Cardiac atrium fibroblast (primary cell): ENCODE data around the gene ATAD3B. TPM values are rescaled to one million over a fixed set of nuclear protein-coding genes. Genes with fewer than 3 reads are reported as not detected.

Experiments
- total RNA-seq: library from RNA; depleted of rRNA; stranded (reverse); fragments of >200 nt; gene quantifications from 2 replicates; pipeline ENCODE4 v1.2.3, GENCODE V29; 2015

ATAD3B gene, protein sequence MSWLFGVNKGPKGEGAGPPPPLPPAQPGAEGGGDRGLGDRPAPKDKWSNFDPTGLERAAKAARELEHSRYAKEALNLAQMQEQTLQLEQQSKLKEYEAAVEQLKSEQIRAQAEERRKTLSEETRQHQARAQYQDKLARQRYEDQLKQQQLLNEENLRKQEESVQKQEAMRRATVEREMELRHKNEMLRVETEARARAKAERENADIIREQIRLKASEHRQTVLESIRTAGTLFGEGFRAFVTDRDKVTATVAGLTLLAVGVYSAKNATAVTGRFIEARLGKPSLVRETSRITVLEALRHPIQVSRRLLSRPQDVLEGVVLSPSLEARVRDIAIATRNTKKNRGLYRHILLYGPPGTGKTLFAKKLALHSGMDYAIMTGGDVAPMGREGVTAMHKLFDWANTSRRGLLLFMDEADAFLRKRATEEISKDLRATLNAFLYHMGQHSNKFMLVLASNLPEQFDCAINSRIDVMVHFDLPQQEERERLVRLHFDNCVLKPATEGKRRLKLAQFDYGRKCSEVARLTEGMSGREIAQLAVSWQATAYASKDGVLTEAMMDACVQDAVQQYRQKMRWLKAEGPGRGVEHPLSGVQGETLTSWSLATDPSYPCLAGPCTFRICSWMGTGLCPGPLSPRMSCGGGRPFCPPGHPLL
- total RNA-seq, result 15.7 and 19.9 TPM in 2 replicates

GRCh38 chr1:1471389-1472052 lies at the start of gene ATAD3B:
Gene ATAD3B (plus strand): TSS chr1:1471765. CDS start chr1:1471885, 120 bp downstream.

GRCh38 chr1:1435106-1435903 lies 36.3 kb upstream of the ATAD3B start, which contains the start of gene VWA1:
Gene VWA1 (plus strand): TSS chr1:1435690. CDS start chr1:1435749, 59 bp downstream.

DNA sequence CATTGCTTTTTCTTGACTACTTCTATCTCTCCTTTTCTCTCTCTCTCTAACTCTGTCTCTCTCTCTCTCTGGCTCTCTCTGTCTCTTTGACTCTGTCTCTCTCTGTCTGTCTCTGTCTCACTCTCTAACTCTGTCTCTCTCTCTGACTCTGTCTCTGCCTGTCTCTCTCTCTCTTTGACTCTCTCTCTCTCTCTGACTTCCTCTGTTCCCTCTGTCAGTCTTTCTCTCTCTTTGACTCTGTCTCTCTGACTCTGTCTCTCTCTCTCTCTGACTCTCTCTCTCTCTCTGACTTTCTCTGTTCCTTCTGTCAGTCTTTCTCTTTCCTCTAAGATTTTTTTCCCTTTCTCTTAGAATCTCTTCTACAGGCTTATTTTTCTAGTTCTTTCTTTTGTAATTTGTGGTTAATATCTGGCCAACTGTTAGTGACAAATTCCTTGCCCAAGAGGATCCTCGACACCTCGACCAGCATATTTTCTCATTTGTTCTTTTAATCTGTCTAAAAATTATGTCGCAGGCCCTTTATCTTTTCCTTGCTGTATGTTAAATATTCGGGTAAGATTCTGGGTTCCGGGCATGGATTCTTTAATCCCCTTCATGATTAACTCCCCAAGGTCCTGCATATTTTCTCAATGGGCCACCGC lies 22.3 kb upstream of the ATAD3B start, which contains the start of gene ATAD3C:
Gene ATAD3C (plus strand): TSS at position 591 of the 641 bp plus-strand sequence. CDS start 995 bp downstream, outside the sequence.

DNA sequence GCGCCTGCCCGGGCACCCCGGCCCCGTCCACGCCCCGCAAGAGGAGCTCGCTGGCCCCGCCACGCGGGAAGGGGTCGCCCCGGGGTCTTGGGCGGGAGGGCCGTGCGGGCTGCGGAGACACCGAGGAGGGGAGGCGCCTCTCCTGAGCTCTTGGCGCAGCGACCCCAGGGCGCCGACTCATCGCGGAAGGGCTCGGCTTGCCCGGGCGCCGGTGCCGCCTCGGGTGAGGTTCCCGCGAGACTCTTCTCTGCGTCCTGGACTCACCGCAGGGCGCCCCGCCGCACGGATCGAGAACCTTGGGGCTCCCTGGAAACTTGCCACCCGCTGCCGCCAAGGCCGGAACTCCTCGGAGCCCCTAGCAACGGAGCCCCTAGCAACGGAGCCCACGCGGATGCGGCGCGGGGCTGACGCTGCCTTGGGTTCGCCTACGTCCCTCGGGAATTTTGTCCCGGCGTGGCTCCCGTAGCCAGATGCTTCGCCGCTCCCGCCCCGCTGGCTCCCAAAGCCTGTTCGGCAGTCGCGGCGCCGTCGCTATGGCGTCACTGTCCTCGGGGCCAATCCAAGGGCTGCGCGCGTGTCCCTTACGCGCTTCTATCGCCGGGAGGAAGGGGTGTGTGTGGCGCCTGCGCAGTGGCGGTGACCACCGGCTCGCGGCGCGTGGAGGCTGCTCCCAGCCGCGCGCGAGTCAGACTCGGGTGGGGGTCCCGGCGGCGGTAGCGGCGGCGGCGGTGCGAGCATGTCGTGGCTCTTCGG lies 40.1 kb downstream of the ATAD3B start, which contains the start of gene ATAD3A:
Gene ATAD3A (plus strand): TSS at position 630 of the 753 bp plus-strand sequence. CDS start 107 bp downstream, at position 737.

GRCh38 chr1:1540090-1540817 lies 68.7 kb downstream of the ATAD3B start, which contains the start of gene TMEM240:
Gene TMEM240 (minus strand): TSS chr1:1540624. CDS start chr1:1540346, 278 bp downstream.

Other genes starting within 250 kb of the ATAD3B start
- gene SDF4, start 239.8 kb upstream of the ATAD3B start, total RNA-seq, result 231 and 251 TPM in 2 replicates
- 21.7 and 38.4 TPM in 2 replicates for gene B3GALT6, start 239.5 kb upstream of the ATAD3B start, total RNA-seq
- gene C1QTNF12, start 225.0 kb upstream of the ATAD3B start, total RNA-seq, result 4.0 TPM in 1 of 2 replicates, not detected in the other
- gene UBE2J2, start 197.9 kb upstream of the ATAD3B start, total RNA-seq, result 31.1 and 39.7 TPM in 2 replicates
- gene SCNN1D, start 191.3 kb upstream of the ATAD3B start, total RNA-seq, result 0.16 and 0.90 TPM in 2 replicates
- 20.4 and 39.4 TPM in 2 replicates for gene ACAP3, start 163.8 kb upstream of the ATAD3B start, total RNA-seq
- gene PUSL1, start 163.2 kb upstream of the ATAD3B start, total RNA-seq, result 25.8 and 28.7 TPM in 2 replicates
- gene INTS11, start 147.1 kb upstream of the ATAD3B start, total RNA-seq, result 64.3 and 78.3 TPM in 2 replicates
- 31.1 and 32.6 TPM in 2 replicates for gene CPTP, start 147.0 kb upstream of the ATAD3B start, total RNA-seq
- under 0.01 and 0.49 TPM in 2 replicates for gene TAS1R3, start 140.5 kb upstream of the ATAD3B start, total RNA-seq
- gene DVL1, start 122.3 kb upstream of the ATAD3B start, total RNA-seq, result 43.1 and 48.4 TPM in 2 replicates
- gene MXRA8, start 113.2 kb upstream of the ATAD3B start, total RNA-seq, result 121 and 139 TPM in 2 replicates
- 117 and 148 TPM in 2 replicates for gene AURKAIP1, start 96.6 kb upstream of the ATAD3B start, total RNA-seq
- gene CCNL2, start 72.4 kb upstream of the ATAD3B start, total RNA-seq, result 79.7 and 127 TPM in 2 replicates
- gene MRPL20, start 64.5 kb upstream of the ATAD3B start, total RNA-seq, result 76.9 and 98.2 TPM in 2 replicates
- gene ANKRD65, start 50.5 kb upstream of the ATAD3B start, total RNA-seq, result 2.2 TPM in 1 of 2 replicates, not detected in the other
- gene VWA1, start 36.1 kb upstream of the ATAD3B start, total RNA-seq, result 17.7 and 32.0 TPM in 2 replicates
- gene ATAD3C, start 22.1 kb upstream of the ATAD3B start, total RNA-seq, result not detected in 2 replicates
- gene ATAD3A, start 40.4 kb downstream of the ATAD3B start, total RNA-seq, result 34.5 and 35.4 TPM in 2 replicates
- gene TMEM240, start 68.9 kb downstream of the ATAD3B start, total RNA-seq, result 7.0 TPM in 2 replicates
- 85.7 and 101 TPM in 2 replicates for gene SSU72, start 103.1 kb downstream of the ATAD3B start, total RNA-seq
- 10.8 and 14.9 TPM in 2 replicates for gene FNDC10, start 128.4 kb downstream of the ATAD3B start, total RNA-seq
- 51.0 and 54.3 TPM in 2 replicates for gene MIB2, start 143.7 kb downstream of the ATAD3B start, total RNA-seq
- gene MMP23B, start 160.4 kb downstream of the ATAD3B start, total RNA-seq, result 15.7 and 30.8 TPM in 2 replicates
- gene CDK11B, start 187.2 kb downstream of the ATAD3B start, total RNA-seq, result 5.2 and 7.3 TPM in 2 replicates
- 20.6 and 23.0 TPM in 2 replicates for gene SLC35E2B, start 221.0 kb downstream of the ATAD3B start, total RNA-seq